NCI-H748 treated with DMSO at 0.1 percent for 48 hours (cell line): ENCODE results near the gene KCTD15.

Experiments
- DNase-seq: peaks from one replicate; lab custom pipeline; 2025; lab: John Stamatoyannopoulos, UW

The KCTD15 gene

GRCh38 chr19:33797802-33798671 lies 1.4 kb downstream of the KCTD15 start:
- DNase-seq = peak; percentile 64

GRCh38 chr19:33798681-33799111 lies 2.0 kb downstream of the KCTD15 start:
- no peak for DNase-seq

- DNase-seq = no peak
These were observed 2.8 kb downstream of the KCTD15 start for GRCh38 chr19:33799476-33799875.

GRCh38 chr19:33800012-33800680 lies 3.5 kb downstream of the KCTD15 start:
- no peak for DNase-seq

GRCh38 chr19:33801411-33801810 lies 4.7 kb downstream of the KCTD15 start:
- DNase-seq = no peak

- no peak for DNase-seq
These were observed 5.3 kb downstream of the KCTD15 start for GRCh38 chr19:33802001-33802400.

- no peak for DNase-seq
These were observed 6.1 kb downstream of the KCTD15 start for GRCh38 chr19:33802801-33803200.

- no peak for DNase-seq
These were observed 6.7 kb downstream of the KCTD15 start for GRCh38 chr19:33803383-33803782.

- DNase-seq = no peak
These were observed 7.5 kb downstream of the KCTD15 start for GRCh38 chr19:33804021-33804799.

GRCh38 chr19:33805313-33805712 lies 8.6 kb downstream of the KCTD15 start:
- no peak for DNase-seq

GRCh38 chr19:33805840-33806433 lies 9.3 kb downstream of the KCTD15 start:
- no peak for DNase-seq

- no peak for DNase-seq
These were observed 9.8 kb downstream of the KCTD15 start for GRCh38 chr19:33806434-33806881.

GRCh38 chr19:33808399-33808798 lies 11.7 kb downstream of the KCTD15 start:
- DNase-seq = no peak

GRCh38 chr19:33809960-33810359 lies 13.3 kb downstream of the KCTD15 start:
- DNase-seq = no peak

- no peak for DNase-seq
These were observed 14.2 kb downstream of the KCTD15 start for GRCh38 chr19:33810821-33811220.

GRCh38 chr19:33811246-33811645 lies 14.6 kb downstream of the KCTD15 start:
- DNase-seq = no peak

GRCh38 chr19:33811736-33812387 lies 15.2 kb downstream of the KCTD15 start:
- no peak for DNase-seq

- no peak for DNase-seq
These were observed 16.0 kb downstream of the KCTD15 start for GRCh38 chr19:33812388-33813330.

GRCh38 chr19:33813391-33814101 lies 16.9 kb downstream of the KCTD15 start:
- DNase-seq = no peak
